Measurements from ENCODE around the gene DDIT4. TPM values are rescaled to one million over a fixed set of nuclear protein-coding genes. Genes with fewer than 3 reads are reported as not detected.
A peak's percentile ranks its signal among the peaks of the same experiment; 100 is the strongest.

The DDIT4 gene
- total and polyA plus RNA-seq, 9 of the 15 experiments (the other 6 are each of a cell fraction or from before 2014, with no cell fraction given) = 8.2 to 675 (median 159) TPM

DNA sequence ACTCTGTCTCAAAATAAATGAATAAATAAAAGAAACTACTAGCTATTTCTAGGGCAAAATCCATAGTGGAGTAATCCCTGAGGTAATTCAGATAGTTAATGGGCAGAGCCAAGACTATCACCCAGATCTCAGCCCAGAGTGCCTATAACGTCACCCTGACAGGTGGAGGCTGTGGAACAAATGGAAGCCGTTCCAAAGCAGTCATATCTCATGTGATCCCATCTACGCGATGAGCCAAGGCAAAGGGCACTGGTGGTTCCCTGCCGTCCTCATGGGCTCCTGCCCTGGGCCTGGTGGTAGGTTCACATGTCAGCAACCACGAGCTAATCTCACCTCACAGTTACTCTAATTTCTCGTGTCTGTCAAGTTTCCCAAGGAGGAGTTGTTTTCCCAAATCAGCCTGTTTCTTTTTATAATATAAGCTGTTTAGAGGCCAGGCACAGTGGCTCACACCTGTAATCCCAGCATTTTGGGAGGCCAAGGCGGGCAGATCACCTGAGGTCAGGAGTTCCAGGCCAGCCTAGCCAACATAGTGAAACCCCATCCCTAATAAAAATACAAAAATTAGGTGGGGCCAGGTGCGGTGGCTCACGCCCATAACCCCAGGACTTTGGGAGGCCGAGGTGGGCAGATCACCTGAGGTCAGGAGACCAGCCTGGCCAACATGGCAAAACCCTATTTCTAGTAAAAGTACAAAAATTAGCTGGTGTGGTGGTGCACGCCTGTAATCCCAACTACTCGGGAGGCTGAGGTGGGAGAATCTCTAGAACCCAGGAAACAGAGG is 35.1 kb upstream of the DDIT4 start:
- FAIRE-seq = no peak
- Histone ChIP-seq H3K4me1 (replicated peaks in 1 of 2; ENCODE audit: control insufficient read depth in 2 of 2, insufficient read depth in 2 of 2, low read length in 2 of 2) (peaks cover 0 to 4% of the 10 kb centered on the region in 2 experiments; a peak in 4 of 5 replicates), H3K79me2 (ENCODE audit: control insufficient read depth, insufficient read depth, low read length) (no peaks in the 10 kb centered on the region), H3K9me3 (replicated peaks; ENCODE audit: control insufficient read depth, insufficient read depth, low read depth, low read length) (no peaks in the 10 kb centered on the region), H4K20me1 (replicated peaks; ENCODE audit: control insufficient read depth, insufficient read depth, low read length) (no peaks in the 10 kb centered on the region), H3K36me3 (ENCODE audit: control insufficient read depth, insufficient read depth, low read length) (peaks cover 20% of the 10 kb centered on the region), H3K27ac (ENCODE audit: extremely low read depth, low read depth, low read length) (no peak overlapping the region; the same call in 2 of the 3 replicates), H3K27me3 (ENCODE audit: control insufficient read depth in 2 of 2, insufficient read depth in 2 of 2, low read length in 2 of 2) (no peaks in the 10 kb centered on the region), H3K9ac (ENCODE audit: insufficient read depth in 1 of 2, low read depth in 2 of 2, low read length in 2 of 2) (peak overlapping the region in 1 of 2 experiments; percentile 56; a peak in 1 of 4 replicates), H2AFZ (ENCODE audit: low read depth, low read length) (no peak overlapping the region), H3K4me2 (ENCODE audit: insufficient read depth, low read length) (no peak overlapping the region), H3K9me1 (ENCODE audit: control insufficient read depth, insufficient read depth, low read length) (no peaks in the 10 kb centered on the region), H3K4me3 (no peak overlapping the region)
- TF ChIP-seq, protein P1, sequence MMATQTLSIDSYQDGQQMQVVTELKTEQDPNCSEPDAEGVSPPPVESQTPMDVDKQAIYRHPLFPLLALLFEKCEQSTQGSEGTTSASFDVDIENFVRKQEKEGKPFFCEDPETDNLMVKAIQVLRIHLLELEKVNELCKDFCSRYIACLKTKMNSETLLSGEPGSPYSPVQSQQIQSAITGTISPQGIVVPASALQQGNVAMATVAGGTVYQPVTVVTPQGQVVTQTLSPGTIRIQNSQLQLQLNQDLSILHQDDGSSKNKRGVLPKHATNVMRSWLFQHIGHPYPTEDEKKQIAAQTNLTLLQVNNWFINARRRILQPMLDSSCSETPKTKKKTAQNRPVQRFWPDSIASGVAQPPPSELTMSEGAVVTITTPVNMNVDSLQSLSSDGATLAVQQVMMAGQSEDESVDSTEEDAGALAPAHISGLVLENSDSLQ (IDR thresholded peaks at IDR 0.05) = 0 out of 2 replicates have a peak, but pooled peaks have one; percentile 20
- TF ChIP-seq MED1 (CRISPR knock-in tag; IDR thresholded peaks at IDR 0.05; ENCODE audit: borderline replicate concordance) = no peak
- no peak for ATAC-seq
- intact Hi-C loops (cut with micrococcal nuclease) = no loop called here
- CTCF ChIA-PET (ENCODE audit: low intra/inter-chr PET ratio) = no interaction called here
- POLR2A ChIA-PET = interaction anchor here (0.8 to 3.4 kb wide), 10 partner anchors 8 to 37 kb away, joined by 3 to 19 read pairs (median 5); partner anchors contain the start of genes ANAPC16 and ASCC1
- BruUV-seq (replicated peaks) = no TSS peak
- in situ Hi-C loops (cut with MboI) = no loop called here
- 76% methylated on average over 13 of the region's 13 CpGs for WGBS (ENCODE audit: insufficient coverage, low coverage, missing lambda C conversion rate)
- DNase-seq (ENCODE audit: extremely low read depth in 1 of 4, low spot score in 3 of 4) = no peak

DNA sequence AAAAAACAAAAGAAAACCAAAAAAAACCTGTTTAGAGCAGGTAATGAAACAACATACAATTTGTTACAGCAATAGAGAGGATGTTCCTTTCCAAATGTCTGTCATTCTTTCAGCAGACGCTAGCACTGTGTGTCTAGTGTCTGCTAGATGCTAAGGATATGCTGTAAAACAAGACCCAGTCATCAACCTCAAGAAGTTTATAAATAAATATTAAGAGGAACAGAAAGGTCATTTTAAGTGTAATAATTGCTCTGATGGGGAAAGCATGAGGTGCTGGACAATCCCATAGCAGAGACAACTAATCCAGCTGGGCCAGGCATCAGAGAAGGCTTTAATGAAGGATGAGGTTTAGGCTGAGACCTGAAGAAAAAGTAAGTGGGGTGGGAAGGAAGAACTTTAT is 34.3 kb upstream of the DDIT4 start:
- BruUV-seq (replicated peaks) = no TSS peak
- 86% methylated on average over 1 of the region's 1 CpG for WGBS (ENCODE audit: insufficient coverage, low coverage, missing lambda C conversion rate)
- H2AFZ ChIP-seq (ENCODE audit: low read depth, low read length) = no peak overlapping the region
- intact Hi-C loops (cut with micrococcal nuclease) = no loop called here
- no peaks in the 10 kb centered on the region for H3K79me2 ChIP-seq (ENCODE audit: control insufficient read depth, insufficient read depth, low read length)
- POLR2A ChIA-PET = interaction anchor here (3.2 to 3.4 kb wide), 2 partner anchors 7 to 14 kb away, joined by 15 to 19 read pairs; no protein-coding TSS in a partner anchor
- H3K4me2 ChIP-seq (ENCODE audit: insufficient read depth, low read length) = no peak overlapping the region
- peaks cover 7 to 12% of the 10 kb centered on the region in 2 experiments for H3K4me1 ChIP-seq (replicated peaks in 1 of 2; ENCODE audit: control insufficient read depth in 2 of 2, insufficient read depth in 2 of 2, low read length in 2 of 2)
- ATAC-seq (no peak), DNase-seq (ENCODE audit: extremely low read depth in 1 of 4, low spot score in 3 of 4) (no peak), FAIRE-seq (no peak)
- no peaks in the 10 kb centered on the region for H3K9me3 ChIP-seq (replicated peaks; ENCODE audit: control insufficient read depth, insufficient read depth, low read depth, low read length)
- in situ Hi-C loops (cut with MboI) = no loop called here
- CTCF ChIA-PET (ENCODE audit: low intra/inter-chr PET ratio) = no interaction called here
- H3K9me1 ChIP-seq (ENCODE audit: control insufficient read depth, insufficient read depth, low read length) = no peaks in the 10 kb centered on the region
- no peak overlapping the region for H3K9ac ChIP-seq (ENCODE audit: insufficient read depth in 1 of 2, low read depth in 2 of 2, low read length in 2 of 2)
- H4K20me1 ChIP-seq (replicated peaks; ENCODE audit: control insufficient read depth, insufficient read depth, low read length) = no peaks in the 10 kb centered on the region
- H3K4me3 ChIP-seq = no peak overlapping the region
- H3K27ac ChIP-seq (ENCODE audit: extremely low read depth, low read depth, low read length) = no peak overlapping the region
- peaks cover 16% of the 10 kb centered on the region for H3K36me3 ChIP-seq (ENCODE audit: control insufficient read depth, insufficient read depth, low read length)
- H3K27me3 ChIP-seq (ENCODE audit: control insufficient read depth in 2 of 2, insufficient read depth in 2 of 2, low read length in 2 of 2) = no peaks in the 10 kb centered on the region
- no peak for TF ChIP-seq RBM22 (IDR thresholded peaks at IDR 0.05; ENCODE audit: low read depth, low read length, poor library complexity, severe bottlenecking)
- TF ChIP-seq NUFIP1 (IDR thresholded peaks at IDR 0.05; ENCODE audit: partially characterized antibody) = no peak
- TF ChIP-seq, protein P2, sequence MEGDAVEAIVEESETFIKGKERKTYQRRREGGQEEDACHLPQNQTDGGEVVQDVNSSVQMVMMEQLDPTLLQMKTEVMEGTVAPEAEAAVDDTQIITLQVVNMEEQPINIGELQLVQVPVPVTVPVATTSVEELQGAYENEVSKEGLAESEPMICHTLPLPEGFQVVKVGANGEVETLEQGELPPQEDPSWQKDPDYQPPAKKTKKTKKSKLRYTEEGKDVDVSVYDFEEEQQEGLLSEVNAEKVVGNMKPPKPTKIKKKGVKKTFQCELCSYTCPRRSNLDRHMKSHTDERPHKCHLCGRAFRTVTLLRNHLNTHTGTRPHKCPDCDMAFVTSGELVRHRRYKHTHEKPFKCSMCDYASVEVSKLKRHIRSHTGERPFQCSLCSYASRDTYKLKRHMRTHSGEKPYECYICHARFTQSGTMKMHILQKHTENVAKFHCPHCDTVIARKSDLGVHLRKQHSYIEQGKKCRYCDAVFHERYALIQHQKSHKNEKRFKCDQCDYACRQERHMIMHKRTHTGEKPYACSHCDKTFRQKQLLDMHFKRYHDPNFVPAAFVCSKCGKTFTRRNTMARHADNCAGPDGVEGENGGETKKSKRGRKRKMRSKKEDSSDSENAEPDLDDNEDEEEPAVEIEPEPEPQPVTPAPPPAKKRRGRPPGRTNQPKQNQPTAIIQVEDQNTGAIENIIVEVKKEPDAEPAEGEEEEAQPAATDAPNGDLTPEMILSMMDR (IDR thresholded peaks at IDR 0.05 in 2 of 3, conservative IDR thresholded peaks at IDR 0.05 in 1 of 3; ENCODE audit: insufficient read depth in 2 of 3, low read depth in 1 of 3, low read length in 3 of 3) = no peak
- TF ChIP-seq, protein P3, sequence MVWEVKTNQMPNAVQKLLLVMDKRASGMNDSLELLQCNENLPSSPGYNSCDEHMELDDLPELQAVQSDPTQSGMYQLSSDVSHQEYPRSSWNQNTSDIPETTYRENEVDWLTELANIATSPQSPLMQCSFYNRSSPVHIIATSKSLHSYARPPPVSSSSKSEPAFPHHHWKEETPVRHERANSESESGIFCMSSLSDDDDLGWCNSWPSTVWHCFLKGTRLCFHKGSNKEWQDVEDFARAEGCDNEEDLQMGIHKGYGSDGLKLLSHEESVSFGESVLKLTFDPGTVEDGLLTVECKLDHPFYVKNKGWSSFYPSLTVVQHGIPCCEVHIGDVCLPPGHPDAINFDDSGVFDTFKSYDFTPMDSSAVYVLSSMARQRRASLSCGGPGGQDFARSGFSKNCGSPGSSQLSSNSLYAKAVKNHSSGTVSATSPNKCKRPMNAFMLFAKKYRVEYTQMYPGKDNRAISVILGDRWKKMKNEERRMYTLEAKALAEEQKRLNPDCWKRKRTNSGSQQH (CRISPR knock-in tag; IDR thresholded peaks at IDR 0.05) = no peak
- no peak for TF ChIP-seq KDM5B (IDR thresholded peaks at IDR 0.05; ENCODE audit: insufficient replicate concordance, low read depth, low read length)
- TF ChIP-seq FUS (optimal IDR thresholded peaks at IDR 0.05; ENCODE audit: low read depth, low read length) = no peak
- no peak for TF ChIP-seq CAMTA2 (CRISPR knock-in tag; conservative IDR thresholded peaks at IDR 0.05)
- TF ChIP-seq CHD2 (IDR thresholded peaks at IDR 0.05; ENCODE audit: low read depth, low read length) = no peak
